IMR-90 (cell line): Measurements from ENCODE around the gene LRAT.

ENCODE experiments used
- FOS ChIP-seq: fragments of 150-350 bp; IDR thresholded peaks from 2 replicates; pipeline ENCODE4 v1.6.1; 2016; ENCODE audit warnings: low read depth, low read length
- TF ChIP-seq, protein P1 (sequence below): conservative IDR thresholded peaks from 2 replicates; pipeline ENCODE4 v1.5.1; 2012; ENCODE audit warnings: mild to moderate bottlenecking, low read depth, low read length, improper control_type of control experiment

DNA sequence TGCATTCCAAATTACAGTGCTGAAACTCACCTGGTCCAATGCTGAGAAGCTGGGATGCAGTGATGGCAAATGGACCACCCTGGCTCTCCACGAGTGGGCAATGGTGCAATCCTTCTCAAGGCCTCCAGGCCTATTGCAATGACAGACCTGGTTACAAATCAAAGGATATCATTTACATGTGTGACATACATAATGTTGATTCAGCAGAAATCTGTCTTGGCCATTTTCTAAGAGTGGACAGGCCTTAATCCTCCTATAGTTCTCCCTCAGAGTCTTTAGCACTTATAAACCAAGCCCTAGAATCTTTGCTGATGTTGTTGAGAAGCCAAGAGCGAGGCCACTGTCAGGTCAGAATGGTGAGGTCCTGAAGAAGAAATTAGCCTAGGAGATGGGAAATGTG is 17.1 kb downstream of the LRAT start:
- TF ChIP-seq, protein P1, sequence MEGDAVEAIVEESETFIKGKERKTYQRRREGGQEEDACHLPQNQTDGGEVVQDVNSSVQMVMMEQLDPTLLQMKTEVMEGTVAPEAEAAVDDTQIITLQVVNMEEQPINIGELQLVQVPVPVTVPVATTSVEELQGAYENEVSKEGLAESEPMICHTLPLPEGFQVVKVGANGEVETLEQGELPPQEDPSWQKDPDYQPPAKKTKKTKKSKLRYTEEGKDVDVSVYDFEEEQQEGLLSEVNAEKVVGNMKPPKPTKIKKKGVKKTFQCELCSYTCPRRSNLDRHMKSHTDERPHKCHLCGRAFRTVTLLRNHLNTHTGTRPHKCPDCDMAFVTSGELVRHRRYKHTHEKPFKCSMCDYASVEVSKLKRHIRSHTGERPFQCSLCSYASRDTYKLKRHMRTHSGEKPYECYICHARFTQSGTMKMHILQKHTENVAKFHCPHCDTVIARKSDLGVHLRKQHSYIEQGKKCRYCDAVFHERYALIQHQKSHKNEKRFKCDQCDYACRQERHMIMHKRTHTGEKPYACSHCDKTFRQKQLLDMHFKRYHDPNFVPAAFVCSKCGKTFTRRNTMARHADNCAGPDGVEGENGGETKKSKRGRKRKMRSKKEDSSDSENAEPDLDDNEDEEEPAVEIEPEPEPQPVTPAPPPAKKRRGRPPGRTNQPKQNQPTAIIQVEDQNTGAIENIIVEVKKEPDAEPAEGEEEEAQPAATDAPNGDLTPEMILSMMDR = no peak
- TF ChIP-seq FOS = no peak
